Measurements from ENCODE around the gene NCOA1.
A peak's percentile ranks its signal among the peaks of the same experiment; 100 is the strongest.

NCOA1 gene

GRCh38 chr2:24621779-24622538 is 130.9 kb downstream of the NCOA1 start:
- Histone ChIP-seq H3K36me3 (ENCODE audit: insufficient read depth, low read length) (no peaks in the 10 kb centered on the region), H4K20me1 (ENCODE audit: insufficient read depth, low read length) (no peaks in the 10 kb centered on the region), H3K4me2 (ENCODE audit: insufficient read depth, low read length) (no peak overlapping the region), H3K27ac (ENCODE audit: low read length) (no peak overlapping the region), H3K27me3 (ENCODE audit: insufficient read depth, low read length, poor library complexity) (no peaks in the 10 kb centered on the region), H3K9ac (ENCODE audit: low read depth, low read length) (no peak overlapping the region), H3K79me2 (ENCODE audit: insufficient read depth, low read length) (no peaks in the 10 kb centered on the region; the same call in 1 of the 2 replicates), H3K4me1 (ENCODE audit: insufficient read depth, low read length) (no peaks in the 10 kb centered on the region), H3K9me3 (ENCODE audit: insufficient read depth, low read length, severe bottlenecking) (no peaks in the 10 kb centered on the region), H3K4me3 (ENCODE audit: low read depth in 1 of 2, low read length in 2 of 2) (no peak overlapping the region), H2AFZ (ENCODE audit: low read depth, low read length) (no peak overlapping the region)
- no peak for DNase-seq
- TF ChIP-seq CTCF (IDR thresholded peaks at IDR 0.05; ENCODE audit: borderline replicate concordance, extremely low read depth, low read length, poor library complexity, severe bottlenecking) (no peak), EZH2 (IDR thresholded peaks at IDR 0.05; ENCODE audit: borderline replicate concordance, low read depth, low read length, severe bottlenecking) (no peak)
- peak; percentile 39; the same call in 1 of the 3 replicates for ATAC-seq (ENCODE audit: insufficient read depth, low read depth)

DNA sequence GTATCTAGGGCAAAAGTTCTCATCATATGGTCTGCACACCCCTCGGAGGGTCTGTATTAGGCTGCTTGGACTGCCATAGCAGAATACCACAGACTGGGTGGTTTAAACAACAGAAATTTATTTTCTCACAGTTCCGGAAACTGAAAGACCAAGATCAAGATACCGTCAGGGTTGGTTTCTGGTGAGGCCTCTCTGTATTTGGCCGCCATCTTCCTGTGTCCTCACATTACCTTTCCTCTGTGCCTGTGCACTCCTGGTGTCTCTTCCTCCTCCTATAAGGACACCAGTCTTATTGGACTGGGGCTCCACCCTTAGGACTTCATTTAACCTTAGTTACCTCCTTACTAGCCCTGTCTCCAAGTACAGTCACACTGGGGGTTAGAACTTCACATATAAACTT is 132.5 kb downstream of the NCOA1 start:
- no peak for ATAC-seq (ENCODE audit: insufficient read depth, low read depth)
- Histone ChIP-seq H3K79me2 (ENCODE audit: insufficient read depth, low read length) (no peaks in the 10 kb centered on the region; the same call in 1 of the 2 replicates), H3K36me3 (ENCODE audit: insufficient read depth, low read length) (no peaks in the 10 kb centered on the region), H3K4me2 (ENCODE audit: insufficient read depth, low read length) (no peak overlapping the region), H3K4me1 (ENCODE audit: insufficient read depth, low read length) (no peaks in the 10 kb centered on the region), H3K27ac (ENCODE audit: low read length) (no peak overlapping the region), H2AFZ (ENCODE audit: low read depth, low read length) (no peak overlapping the region), H3K9me3 (ENCODE audit: insufficient read depth, low read length, severe bottlenecking) (no peaks in the 10 kb centered on the region), H3K4me3 (ENCODE audit: low read depth in 1 of 2, low read length in 2 of 2) (no peak overlapping the region), H4K20me1 (ENCODE audit: insufficient read depth, low read length) (no peaks in the 10 kb centered on the region), H3K27me3 (ENCODE audit: insufficient read depth, low read length, poor library complexity) (no peaks in the 10 kb centered on the region), H3K9ac (ENCODE audit: low read depth, low read length) (no peak overlapping the region)
- DNase-seq, result no peak
- TF ChIP-seq CTCF (IDR thresholded peaks at IDR 0.05; ENCODE audit: borderline replicate concordance, extremely low read depth, low read length, poor library complexity, severe bottlenecking) (no peak), EZH2 (IDR thresholded peaks at IDR 0.05; ENCODE audit: borderline replicate concordance, low read depth, low read length, severe bottlenecking) (no peak)

- no peak for ATAC-seq (ENCODE audit: insufficient read depth, low read depth)
- TF ChIP-seq CTCF (IDR thresholded peaks at IDR 0.05; ENCODE audit: borderline replicate concordance, extremely low read depth, low read length, poor library complexity, severe bottlenecking) (no peak), EZH2 (IDR thresholded peaks at IDR 0.05; ENCODE audit: borderline replicate concordance, low read depth, low read length, severe bottlenecking) (no peak)
- H3K4me3 ChIP-seq (ENCODE audit: low read depth in 1 of 2, low read length in 2 of 2), result no peak overlapping the region
Measured at GRCh38 chr2:24625728-24626127, 134.7 kb downstream of the NCOA1 start.

More at GRCh38 chr2:24625728-24626127, 134.7 kb downstream of the NCOA1 start:
- Histone ChIP-seq H3K9ac (ENCODE audit: low read depth, low read length) (no peak overlapping the region), H3K27ac (ENCODE audit: low read length) (no peak overlapping the region), H3K4me1 (ENCODE audit: insufficient read depth, low read length) (no peaks in the 10 kb centered on the region), H3K79me2 (ENCODE audit: insufficient read depth, low read length) (no peaks in the 10 kb centered on the region; the same call in 1 of the 2 replicates), H3K4me2 (ENCODE audit: insufficient read depth, low read length) (no peak overlapping the region), H3K27me3 (ENCODE audit: insufficient read depth, low read length, poor library complexity) (no peaks in the 10 kb centered on the region), H2AFZ (ENCODE audit: low read depth, low read length) (no peak overlapping the region), H3K9me3 (ENCODE audit: insufficient read depth, low read length, severe bottlenecking) (no peaks in the 10 kb centered on the region), H4K20me1 (ENCODE audit: insufficient read depth, low read length) (no peaks in the 10 kb centered on the region), H3K36me3 (ENCODE audit: insufficient read depth, low read length) (no peaks in the 10 kb centered on the region)
- no peak for DNase-seq
